Measurements from ENCODE around the gene CFAP61.

- TF ChIP-seq CTCF (IDR thresholded peaks at IDR 0.05) = no peak
- no peak for TF ChIP-seq POLR2AphosphoS5 (IDR thresholded peaks at IDR 0.05; ENCODE audit: low read depth, low read length)
- TF ChIP-seq, protein P1, sequence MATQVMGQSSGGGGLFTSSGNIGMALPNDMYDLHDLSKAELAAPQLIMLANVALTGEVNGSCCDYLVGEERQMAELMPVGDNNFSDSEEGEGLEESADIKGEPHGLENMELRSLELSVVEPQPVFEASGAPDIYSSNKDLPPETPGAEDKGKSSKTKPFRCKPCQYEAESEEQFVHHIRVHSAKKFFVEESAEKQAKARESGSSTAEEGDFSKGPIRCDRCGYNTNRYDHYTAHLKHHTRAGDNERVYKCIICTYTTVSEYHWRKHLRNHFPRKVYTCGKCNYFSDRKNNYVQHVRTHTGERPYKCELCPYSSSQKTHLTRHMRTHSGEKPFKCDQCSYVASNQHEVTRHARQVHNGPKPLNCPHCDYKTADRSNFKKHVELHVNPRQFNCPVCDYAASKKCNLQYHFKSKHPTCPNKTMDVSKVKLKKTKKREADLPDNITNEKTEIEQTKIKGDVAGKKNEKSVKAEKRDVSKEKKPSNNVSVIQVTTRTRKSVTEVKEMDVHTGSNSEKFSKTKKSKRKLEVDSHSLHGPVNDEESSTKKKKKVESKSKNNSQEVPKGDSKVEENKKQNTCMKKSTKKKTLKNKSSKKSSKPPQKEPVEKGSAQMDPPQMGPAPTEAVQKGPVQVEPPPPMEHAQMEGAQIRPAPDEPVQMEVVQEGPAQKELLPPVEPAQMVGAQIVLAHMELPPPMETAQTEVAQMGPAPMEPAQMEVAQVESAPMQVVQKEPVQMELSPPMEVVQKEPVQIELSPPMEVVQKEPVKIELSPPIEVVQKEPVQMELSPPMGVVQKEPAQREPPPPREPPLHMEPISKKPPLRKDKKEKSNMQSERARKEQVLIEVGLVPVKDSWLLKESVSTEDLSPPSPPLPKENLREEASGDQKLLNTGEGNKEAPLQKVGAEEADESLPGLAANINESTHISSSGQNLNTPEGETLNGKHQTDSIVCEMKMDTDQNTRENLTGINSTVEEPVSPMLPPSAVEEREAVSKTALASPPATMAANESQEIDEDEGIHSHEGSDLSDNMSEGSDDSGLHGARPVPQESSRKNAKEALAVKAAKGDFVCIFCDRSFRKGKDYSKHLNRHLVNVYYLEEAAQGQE (IDR thresholded peaks at IDR 0.05; ENCODE audit: insufficient read depth in 1 of 2, low read depth in 2 of 2, low read length in 1 of 2) = no peak
Observed at GRCh38 chr20:20216941-20217340, 164.6 kb downstream of the CFAP61 start.
